HG03432 (cell line): ENCODE results near the gene PRDX2.
"Not testable (repeated sequence)": the region's sequence is repeated elsewhere in the genome, so short reads cannot be mapped to it uniquely, and the experiment has no call there.

Source experiments
- ATAC-seq: cut with Tn5 transposase; IDR thresholded peaks from one replicate; pipeline ENCODE4 v1.9.1; 2021; ENCODE audit warnings: mild to moderate bottlenecking, moderate library complexity; ENCODE audit not compliant: unreplicated experiment

The PRDX2 gene

DNA sequence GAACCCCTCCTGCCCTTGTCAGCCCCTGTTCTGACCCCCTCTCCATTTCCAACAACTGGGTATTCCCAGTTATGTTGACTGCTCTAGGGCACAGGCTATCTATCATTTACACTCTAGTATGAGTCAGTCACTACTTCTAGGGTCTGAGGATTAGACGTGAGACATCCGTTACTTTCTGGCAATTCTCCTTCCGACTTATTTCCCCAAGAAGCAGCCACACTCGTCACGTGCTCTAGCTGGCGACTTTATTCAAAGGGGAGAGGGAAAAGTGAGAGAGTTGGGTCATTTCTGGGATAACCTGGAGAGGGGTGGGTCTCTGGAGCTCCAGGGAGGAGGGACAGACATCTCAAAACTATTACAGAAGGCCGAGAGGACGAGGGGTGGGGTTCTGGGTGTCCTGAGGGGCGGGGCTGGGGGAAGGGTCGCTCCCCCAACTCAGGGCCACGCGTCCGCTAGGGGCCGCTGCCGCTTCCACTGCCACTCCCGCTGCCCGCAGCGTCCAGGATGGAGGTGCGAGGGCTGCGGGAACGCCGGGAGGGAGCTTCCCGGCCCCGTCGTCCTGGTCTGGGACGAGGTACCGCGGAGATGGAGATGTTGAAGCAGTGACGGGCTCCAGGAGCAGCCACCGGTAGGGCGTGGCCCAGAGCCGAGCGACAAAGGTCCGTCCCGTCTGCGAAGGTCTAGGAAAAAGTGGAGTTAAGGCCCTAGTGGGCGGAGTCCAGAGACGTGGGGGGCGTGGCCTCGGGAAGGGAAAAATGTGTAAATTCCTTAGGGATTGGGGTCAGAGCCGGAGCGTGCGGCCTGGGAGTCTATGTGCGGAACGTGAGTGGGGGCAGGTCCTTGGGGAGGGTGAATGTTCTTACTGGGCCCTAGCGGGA lies 23.9 kb upstream of the PRDX2 start:
- no peak for ATAC-seq

DNA sequence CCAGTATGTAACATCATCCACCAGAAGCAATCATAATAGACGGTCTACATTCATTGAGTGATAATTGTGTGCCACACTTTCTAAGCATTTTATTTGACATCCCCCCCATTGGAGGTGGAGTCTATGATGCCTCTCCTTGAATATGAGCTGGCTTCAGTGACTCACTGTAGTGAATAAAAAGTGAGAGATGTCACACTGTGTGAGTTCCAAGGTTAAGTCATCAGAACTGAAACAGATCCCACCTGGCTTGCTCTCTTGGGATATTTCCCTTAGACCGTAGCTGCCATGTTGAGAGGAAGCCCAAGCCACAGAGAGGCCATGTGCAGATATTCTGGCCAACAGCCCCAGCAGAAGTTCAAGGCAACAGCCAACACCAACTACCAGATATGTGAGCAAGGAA lies 20.2 kb upstream of the PRDX2 start:
- ATAC-seq, result no peak

DNA sequence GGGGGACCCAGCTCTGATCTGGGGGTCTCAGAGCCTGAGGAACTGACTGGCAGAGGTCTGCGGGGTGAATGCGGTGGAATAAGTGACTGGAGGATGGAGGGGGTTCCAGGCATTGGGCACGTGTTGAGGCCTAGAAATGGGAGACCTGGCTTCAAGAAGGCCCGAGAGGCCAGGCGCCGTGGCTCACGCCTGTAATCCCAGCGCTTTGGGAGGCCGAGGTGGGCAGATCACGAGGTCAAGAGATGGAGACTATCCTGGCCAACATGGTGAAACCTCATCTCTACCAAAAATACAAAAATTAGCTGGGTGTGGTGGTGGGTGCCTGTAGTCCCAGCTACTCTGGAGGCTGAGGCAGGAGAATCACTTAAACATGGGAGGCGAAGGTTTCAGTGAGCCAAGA lies 16.2 kb upstream of the PRDX2 start:
- ATAC-seq, result not testable (repeated sequence)

DNA sequence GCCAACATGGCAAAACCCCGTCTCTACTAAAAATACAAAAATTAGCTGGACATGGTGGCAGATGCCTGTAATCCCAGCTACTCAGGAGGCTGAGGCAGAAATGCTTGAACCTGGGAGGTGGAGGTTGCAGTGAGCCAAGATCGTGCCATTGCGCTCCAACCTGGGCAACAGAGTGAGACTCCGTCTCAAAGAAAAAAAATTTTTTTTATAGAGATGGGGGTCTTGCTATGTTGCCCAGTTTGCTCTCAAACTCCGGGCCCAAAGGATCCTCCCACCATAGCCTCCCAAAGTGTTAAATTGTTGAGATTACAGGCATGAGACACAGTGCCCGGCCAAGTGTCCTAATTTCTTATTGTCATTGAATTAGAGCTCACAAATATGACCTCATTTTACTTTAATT lies 15.6 kb upstream of the PRDX2 start:
- not testable (repeated sequence) for ATAC-seq

DNA sequence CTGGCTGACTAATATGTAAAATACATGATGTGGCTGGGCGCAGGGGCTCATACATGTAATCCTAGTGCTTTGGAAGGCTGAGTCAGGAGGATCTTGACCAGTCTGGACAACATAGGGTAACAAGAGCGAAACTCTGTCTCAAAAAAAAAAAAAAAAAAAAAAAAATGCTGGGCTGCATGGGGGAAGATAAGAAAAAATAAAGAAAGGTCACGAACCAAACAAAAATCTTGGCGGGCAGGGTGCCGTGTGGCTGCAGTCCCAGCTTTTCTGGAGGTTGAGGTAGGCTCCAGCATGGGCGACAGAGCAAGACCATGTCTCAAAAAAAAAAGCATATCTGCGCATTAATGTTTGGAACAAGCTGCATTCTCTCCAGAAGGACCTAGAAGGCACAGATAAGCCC lies 13.5 kb upstream of the PRDX2 start:
- ATAC-seq, result no peak

DNA sequence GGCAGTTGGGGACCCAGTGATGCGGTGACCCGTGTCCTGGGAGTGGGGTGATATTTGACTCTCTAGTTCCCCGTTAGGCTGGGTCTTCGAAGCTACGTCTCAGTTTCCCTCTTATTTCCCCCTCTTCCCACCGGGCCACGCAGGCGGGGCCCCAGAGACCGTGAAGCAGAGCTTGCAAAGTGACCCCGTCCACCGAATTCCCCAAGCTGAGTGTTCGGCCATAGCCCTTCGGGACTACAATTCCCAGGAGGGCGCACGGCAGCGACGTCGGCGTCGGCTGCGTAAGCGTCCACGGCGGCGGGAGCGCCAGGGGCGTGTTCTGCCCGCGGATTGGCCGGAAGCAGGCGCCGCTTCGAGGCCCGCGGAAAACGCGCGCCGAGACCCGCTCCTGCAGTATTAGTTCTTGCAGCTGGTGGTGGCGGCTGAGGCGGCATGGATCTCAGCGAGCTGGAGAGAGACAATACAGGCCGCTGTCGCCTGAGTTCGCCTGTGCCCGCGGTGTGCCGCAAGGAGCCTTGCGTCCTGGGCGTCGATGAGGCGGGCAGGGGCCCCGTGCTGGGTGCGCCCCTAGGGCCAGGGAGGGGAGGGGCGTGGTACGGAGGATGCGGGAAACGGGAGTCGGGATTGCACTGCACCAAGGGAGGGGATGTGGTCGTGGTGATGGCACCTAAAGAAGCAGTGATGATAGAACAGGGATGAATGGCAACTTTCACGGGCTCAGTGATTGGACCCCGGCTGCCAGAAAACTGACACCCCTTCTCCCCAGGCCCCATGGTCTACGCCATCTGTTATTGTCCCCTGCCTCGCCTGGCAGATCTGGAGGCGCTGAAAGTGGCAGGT lies 4.9 kb upstream of the PRDX2 start, which contains the start of gene RNASEH2A:
RNASEH2A (plus strand) TSS at position 343 of the 840 bp plus-strand sequence; CDS start at position 433, 90 bp downstream.
- peak; percentile 83 for ATAC-seq

DNA sequence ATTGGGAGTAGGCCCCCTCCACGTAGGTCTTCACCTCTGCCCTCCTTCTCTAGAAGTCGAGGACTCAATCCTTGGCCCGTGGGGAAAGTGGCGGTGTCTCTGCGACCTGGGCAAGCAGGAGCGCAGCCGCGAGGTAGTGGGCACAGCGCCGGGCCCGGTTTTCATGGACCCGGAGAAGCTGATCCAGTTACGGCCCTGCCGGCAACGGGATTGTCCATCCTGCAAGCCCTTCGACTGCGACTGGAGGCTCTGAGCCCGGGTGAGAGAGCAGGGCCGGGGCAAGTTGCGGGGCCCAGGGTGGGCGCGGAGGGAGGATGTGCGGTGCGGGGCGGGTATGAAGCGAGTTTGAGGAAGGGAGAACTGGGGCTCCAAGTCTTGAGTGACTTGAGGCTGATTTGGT lies 2.5 kb upstream of the PRDX2 start:
- no peak for ATAC-seq

DNA sequence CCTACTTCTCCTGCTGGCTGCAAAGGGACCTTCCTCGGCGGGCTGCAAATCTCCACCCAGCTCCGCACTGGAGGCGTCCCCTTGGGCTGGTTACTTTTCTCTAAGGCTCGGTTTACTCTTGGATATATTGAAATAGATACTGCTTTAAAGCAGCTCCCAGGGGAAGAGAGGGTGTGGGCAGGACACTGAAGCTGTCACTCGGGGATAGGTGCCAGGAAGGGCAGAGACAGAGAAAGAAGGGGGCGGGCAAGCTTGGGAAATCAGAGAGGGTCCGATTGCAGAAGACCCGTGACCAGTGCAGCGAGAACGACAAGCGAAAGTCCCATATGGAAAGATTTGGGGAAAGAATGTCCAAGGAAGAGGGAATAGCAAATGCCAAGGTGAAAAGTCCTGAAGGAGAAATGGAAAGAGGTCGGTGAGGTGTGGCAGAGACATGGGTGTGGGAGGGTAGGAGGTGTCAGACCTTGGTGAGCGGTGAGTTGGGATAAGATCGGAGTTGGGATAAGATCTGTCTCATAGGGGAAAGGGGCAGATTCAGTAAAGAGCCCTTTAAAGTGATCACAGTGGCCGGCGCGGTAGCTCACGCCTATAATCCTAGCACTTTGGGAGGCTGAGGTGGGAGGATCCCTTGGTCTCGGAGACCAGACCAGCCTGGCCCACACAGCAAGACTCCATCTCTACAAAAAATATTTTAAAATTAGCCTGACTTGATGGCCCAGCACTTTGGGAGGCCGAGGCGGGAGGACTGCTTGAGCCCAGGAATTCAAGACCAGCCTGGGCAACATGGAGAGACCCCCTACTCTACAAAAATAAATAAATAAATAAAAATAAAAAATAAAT lies 887 bp upstream of the PRDX2 start:
- no peak for ATAC-seq

DNA sequence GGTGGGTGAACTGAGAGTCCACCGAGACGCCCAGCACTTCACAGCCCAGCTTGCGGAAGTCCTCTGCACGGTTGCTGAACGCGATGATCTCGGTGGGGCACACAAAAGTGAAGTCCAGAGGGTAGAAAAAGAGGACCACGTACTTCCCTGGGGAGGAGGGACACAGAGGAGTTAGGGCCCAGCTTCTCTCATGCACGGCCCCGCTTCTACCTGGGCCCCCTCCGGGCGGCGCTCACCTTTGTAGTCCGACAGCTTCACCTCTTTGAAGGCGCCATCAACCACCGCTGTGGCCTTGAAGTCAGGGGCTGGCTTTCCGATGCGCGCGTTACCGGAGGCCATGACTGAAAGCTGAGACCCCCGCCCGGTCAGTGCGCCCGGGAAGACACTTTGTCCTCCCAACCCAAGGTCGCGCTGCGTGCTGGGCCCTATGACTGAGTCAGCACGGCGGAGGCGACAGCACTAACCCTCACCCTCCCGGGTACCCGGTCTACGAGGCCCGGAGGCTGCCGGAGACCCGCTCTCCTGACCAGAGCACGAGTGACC lies 606 bp downstream of the PRDX2 start:
- no peak for ATAC-seq

DNA sequence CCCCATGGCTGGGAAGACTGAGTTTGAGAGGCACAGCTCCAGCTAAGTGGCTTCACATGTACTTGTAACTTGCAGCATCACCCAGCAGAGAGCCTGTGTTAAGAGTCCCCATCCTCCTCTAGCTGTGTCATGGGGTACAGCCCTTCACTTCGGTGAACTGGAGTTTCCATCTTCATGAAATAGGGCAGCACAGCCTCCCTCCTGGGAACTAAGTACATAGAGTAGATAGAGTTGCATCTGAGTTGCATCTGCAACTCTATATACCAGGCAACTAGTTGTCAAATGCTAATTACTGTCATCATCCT lies 1.2 kb downstream of the PRDX2 start:
- ATAC-seq, result no peak

DNA sequence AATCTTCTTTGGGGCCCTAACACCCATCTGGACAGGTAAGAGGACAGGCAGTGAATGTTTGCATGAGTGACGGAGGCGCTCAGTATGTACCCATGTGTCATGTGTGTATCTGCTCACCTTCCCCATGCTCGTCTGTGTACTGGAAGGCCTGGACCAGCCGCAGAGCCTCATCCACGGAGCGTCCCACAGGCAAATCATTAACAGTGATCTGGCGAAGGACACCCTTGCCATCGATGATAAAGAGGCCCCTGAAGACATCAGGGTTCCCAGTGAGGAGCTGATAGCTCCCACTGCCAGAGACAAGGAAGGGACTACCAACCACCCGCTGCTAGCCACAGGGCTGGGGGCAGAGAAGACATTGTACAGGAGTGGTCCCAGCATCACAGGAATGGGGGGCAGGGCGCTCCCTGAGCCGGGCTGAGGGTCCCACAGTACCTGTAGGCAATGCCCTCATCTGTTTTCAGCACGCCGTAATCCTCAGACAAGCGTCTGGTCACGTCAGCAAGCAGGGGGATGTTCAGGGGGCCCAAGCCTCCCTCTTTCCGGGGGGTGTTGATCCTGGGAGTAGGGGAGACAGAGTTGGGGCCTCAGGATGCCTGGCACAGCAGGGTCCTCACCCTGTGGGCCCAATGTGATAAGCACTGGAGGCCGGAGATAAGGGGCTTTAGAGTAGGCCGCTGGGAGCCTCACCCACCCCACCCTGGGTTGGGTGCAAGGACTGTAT lies 1.7 kb downstream of the PRDX2 start:
- no peak for ATAC-seq

DNA sequence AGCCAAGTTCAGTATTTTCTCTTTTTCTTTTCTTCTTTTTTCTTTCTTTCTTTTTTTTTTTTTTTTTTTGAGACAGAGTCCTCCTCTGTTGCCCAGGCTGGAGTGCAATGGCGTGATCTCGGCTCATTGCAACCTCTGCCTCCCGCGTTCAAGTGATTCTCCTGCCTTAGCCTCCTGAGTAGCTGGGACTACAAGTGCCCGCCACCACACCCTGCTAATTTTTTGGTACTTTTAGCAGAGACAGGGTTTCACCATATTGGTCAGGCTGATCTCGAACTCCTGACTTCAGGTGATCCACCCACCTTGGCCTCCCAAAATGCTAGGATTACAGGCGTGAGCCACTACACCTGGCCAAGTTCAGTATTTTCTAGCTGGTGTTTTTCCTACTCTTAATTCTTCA lies 4.0 kb downstream of the PRDX2 start:
- ATAC-seq, result not testable (repeated sequence)

DNA sequence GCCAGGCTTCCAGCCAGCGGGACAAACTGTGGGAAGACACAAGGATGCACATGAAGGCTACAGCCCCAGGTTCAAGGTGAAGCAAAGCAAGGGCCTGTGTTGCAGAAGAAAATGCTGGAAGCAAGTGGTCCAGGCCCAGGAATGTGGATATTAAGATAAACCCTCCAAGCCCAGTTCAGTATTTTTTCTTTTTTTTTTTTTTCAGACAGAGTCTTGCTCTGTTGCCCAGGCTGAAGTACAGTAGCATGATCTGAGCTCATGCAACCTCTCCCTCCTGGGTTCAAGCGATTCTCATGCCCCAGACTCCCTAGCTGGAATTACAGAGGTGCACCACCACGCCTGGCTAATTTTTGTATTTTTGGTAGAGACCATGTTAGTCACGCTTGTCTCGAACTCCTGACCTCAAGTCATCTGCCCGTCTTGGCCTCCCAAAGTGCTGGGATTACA lies 4.4 kb downstream of the PRDX2 start:
- ATAC-seq, result no peak

DNA sequence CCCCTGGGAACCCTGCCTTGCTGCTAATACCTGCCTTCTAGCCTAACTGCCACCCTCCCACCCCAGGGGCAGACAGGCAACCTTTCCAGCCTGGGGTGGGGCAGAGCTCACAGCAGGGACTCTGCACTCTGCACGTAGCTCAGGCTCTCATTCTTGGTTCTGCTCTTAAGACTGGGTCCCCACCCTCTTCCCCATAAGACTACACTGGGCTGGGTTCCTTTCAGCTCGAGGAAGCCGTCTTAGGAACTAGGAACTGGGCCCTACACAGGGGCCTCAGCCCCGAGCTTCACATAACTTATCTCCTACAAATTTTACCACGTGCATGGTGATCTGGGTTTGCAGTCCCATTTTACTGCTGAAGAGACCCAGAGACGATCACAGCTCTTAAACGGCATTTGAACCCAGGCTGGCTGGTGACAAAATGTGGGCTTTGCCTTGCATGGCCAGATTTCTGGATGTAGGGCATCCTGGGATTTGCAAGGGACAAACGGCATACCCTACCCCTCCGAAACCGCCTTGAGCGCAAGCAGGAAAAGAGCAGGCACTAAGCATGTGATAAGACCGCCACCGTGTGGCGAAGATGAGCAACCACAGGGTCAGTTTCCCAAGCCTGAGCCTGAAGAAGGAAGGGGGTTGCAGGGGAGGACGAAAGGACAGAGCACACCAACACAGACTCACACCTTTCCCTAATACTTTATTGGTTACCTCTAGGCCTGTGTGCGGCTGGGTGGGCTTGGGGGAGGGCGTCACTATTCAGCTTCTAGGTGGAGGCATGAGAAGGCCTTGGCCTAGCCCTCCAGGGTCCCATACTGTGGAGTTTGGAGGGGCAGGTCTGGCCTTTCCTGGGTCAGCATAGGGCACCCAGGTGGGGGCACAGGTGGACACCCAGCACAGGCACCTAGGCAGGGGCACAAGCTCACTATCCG lies 5.2 kb downstream of the PRDX2 start:
- ATAC-seq, result no peak

DNA sequence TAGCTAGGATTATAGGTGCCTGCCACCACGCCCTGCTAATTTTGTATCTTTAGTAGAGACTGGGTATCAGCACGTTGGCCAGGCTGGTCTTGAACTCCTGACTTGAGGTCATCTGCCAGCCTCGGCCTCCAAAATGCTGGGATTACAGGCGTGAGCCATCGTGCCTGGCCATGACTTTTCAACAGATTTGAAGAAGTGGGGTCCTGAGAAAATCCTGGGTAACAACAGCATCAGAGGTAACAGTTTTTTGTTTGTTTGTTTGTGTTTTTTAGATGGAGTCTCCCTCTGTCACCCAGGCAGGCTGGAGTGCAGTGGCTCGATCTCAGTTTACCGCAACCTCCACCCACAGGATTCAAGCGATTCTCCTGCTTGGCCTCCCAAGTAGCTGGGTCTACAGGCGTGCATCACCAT lies 6.6 kb downstream of the PRDX2 start:
- ATAC-seq, result no peak

DNA sequence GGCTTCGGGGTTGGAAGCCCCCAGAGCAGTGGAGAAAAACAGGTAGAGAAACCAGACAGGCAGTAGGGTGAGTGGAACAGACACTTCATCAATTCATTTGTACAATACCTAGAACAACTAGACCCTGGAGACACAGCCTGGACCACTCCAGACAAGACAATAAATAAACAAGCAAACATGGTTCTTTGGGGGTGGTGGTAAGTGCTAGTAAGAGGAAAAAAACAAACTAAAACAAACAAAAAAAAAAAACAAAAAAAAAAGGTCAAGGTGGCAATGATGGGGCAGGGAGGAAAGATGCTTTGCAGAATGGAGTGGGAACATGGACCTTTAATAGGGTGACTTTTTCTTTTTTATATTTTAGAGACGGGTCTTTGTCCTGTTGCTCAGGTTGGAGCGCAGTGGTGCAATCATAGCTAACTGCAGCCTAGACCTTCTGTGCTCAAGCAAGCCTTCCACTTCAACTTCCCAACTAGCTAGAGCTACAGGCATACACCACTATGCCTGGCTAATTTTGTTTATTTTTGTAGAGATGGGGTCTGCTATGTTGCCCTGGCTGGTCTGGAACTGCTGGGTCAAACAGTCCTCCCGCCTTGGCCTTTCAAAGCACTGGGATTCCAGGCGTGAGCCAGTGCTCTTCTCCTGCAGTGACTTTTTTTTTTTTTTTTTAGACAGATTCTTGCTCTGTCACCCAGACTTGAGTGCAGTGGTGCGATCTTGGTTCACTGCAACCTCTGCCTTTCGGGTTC lies 7.2 kb downstream of the PRDX2 start:
- no peak for ATAC-seq

DNA sequence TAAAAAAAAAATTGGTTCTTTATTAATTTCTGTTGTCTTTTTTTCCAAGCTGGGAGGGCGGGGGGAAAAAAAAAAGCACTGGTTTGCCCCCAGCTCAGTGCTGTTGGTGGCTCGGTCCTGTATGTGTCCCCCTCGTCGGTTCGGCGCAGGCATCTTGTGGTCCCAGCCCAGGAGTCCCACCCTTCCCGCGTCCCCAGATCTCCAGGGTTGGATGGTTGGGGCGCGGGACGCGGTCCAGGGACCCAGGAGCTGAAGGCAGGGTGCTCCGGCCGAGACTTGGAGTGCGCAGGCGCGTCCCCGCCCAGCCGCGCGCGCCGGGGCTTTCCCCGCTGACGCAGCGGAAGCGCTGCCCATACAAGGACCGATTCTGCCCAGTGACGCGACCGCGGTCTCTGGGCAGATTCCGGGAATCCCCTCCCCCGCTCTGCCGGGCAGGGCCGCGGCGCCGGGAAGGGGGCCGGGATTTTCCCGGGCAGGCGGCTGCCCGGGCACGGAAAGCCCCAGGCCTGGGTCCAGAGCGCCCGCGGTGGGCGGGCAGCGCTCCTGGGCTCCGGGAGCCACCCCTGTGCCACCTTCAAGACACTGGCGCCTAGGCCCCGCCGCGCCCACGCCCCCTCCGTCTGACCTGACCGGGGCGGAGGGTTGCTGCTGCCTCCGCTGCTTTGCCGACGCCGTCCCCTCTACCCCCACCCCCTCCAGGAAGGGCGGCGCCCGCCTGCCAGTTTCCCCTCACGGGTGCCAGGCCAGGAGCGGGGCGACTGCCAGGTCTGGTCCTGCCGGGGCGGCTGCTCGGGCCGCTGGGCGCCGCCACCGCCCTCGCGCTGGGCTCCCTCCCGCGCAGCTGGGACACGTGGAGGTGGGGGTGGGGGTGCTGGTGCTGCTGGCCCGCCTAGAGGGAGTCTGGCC lies 8.1 kb downstream of the PRDX2 start:
- ATAC-seq, result peak; percentile 33
